ENCODE data around the gene DENR. TPM values are rescaled to one million over a fixed set of nuclear protein-coding genes. Genes with fewer than 3 reads are reported as not detected.
A peak's percentile ranks its signal among the peaks of the same experiment; 100 is the strongest.
"Not testable (repeated sequence)": the region's sequence is repeated elsewhere in the genome, so short reads cannot be mapped to it uniquely, and the experiment has no call there.

Gene DENR
- 10 to 100 TPM; 25.1 to 26.5 (median 26.0) TPM for total RNA-seq
- 16.5 TPM for polyA plus RNA-seq
- long read RNA-seq, donor 1, partial matches to known transcripts, result 3 of 4 reads
- long read RNA-seq, donor 1, other reads (novel, unspliced or antisense), result 1 of 4 reads
- long read RNA-seq, donor 2, partial matches to known transcripts, result 0 of 1 reads
- long read RNA-seq, donor 2, other reads (novel, unspliced or antisense), result 1 of 1 reads
- long read RNA-seq, donor 3, partial matches to known transcripts, result 7 of 16 reads
- long read RNA-seq, donor 3, other reads (novel, unspliced or antisense), result 8 of 16 reads
- long read RNA-seq, donor 4, partial matches to known transcripts, result 0 of 2 reads
- long read RNA-seq, donor 4, other reads (novel, unspliced or antisense), result 2 of 2 reads

DNA sequence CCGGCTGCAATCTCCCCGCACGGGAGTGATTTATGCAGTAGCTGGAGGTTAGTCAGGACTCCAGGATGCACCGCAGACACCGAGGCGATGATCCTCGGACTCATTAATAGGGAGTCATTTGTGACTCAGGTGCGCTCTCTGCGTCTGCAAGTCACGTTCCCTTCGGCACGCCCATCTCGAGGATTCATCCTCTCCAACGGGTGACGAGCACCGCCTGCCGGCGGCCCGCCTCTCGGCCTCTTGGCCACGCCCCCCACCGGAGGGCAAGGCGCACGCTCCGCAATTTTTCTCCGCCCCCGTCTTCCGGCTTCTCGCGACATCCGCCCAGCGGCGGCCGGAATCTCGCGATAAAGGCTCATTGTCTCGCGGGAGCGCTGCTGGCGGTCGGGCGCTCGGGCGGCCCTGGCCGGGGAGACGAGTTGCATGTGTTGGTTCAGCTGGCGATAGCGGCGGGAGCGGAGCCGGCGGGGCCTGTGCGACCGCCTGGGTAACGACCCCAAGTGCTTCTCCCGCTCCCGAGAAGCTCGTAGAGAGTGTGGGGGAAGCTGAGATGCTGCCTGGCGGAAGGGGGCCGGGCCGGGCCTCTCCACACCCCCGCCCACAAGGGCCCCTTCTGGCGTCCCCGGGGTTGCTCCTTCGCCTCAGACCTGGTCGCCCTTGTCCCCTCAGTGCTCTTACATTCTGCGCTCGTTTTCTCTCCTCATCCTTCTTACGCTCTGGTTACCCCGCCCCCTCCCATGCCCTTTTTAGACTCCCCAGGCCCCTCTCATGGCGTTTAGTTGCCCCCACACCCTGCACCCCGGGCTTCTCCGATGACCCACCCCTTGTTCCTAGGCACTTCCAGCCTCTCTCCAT, at the start of gene DENR:
Gene DENR (plus strand): TSS at position 361 of the 855 bp plus-strand sequence. CDS start 878 bp downstream, outside the sequence.
- ATAC-seq (peak; percentile 98), DNase-seq (peak; percentile 98 to 99 (median 99))
- Histone ChIP-seq H3K4me1 (ENCODE audit: control insufficient read depth, insufficient read depth, low read length) (no peaks in the 10 kb centered on the region), H3K4me3 (ENCODE audit: low read length) (peak within 1 kb of the TSS; percentile 70), H3K27me3 (ENCODE audit: control insufficient read depth, insufficient read depth) (no peaks in the 10 kb centered on the region), H3K9me3 (ENCODE audit: control insufficient read depth, low read length) (no peaks in the 10 kb centered on the region), H3K27ac (ENCODE audit: low read length) (peak within 1 kb of the TSS; percentile 28)
- intact Hi-C loops (cut with DNase I), result loop anchor here in 1 of 4 donors (5.0 kb wide), 1 partner anchor 115 kb away; no protein-coding TSS in a partner anchor
- WGBS, result under 1% methylated on average over 73 of the region's 73 CpGs

DNA sequence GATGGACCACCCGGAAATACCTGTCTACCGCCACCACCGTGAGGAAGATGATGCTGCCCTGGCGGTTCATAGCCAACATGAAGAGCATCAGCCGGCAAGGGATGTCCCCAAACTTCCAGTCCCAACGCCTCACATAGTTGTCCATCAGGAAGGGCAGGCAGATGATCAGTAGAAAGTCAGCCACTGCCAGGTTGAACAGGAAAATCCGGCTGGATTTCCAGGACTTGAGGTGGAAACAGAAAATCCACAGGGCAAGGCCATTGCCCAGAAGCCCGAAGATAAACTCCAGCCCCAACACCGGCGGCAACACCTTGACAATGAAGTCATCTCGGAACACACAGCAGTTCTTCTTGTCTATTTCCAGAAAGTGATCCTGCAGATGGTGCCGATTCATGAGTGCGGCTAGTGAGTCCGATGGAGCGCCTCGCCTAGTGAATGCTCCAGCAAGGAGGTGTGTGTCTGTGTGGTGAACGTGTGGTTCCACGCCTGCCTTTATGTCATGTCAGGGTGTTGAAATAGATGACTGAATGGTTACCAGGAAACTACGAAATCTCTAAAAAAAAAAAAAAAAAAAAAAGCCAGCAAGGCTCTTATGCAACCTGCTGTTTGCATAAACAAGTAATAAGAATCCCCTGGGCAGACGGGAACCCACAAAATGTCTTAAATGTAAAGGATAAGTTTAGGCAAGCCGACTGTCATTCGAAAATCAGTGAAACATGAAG, 49.6 kb upstream of the DENR start, which contains the start of gene HCAR2:
Gene HCAR2 (minus strand): TSS at position 468 of the 722 bp plus-strand sequence. CDS start 74 bp downstream, at position 394.
- H3K4me3 ChIP-seq (ENCODE audit: low read length); H3K4me1 ChIP-seq (ENCODE audit: control insufficient read depth, insufficient read depth, low read length); H3K9me3 ChIP-seq (ENCODE audit: control insufficient read depth, low read length); ATAC-seq; intact Hi-C loops (cut with DNase I); H3K27me3 ChIP-seq (ENCODE audit: control insufficient read depth, insufficient read depth); DNase-seq; H3K27ac ChIP-seq (ENCODE audit: low read length): not testable (repeated sequence)
- WGBS, result 87% methylated on average over 22 of the region's 22 CpGs

- DNase-seq; H3K4me3 ChIP-seq (ENCODE audit: low read length); H3K27ac ChIP-seq (ENCODE audit: low read length); H3K27me3 ChIP-seq (ENCODE audit: control insufficient read depth, insufficient read depth); ATAC-seq; H3K4me1 ChIP-seq (ENCODE audit: control insufficient read depth, insufficient read depth, low read length); H3K9me3 ChIP-seq (ENCODE audit: control insufficient read depth, low read length); intact Hi-C loops (cut with DNase I): not testable (repeated sequence)
- 87% methylated on average over 3 of the region's 3 CpGs for WGBS
These were observed 48.8 kb upstream of the DENR start for GRCh38 chr12:122703841-122704240.

GRCh38 chr12:122709287-122709686, 43.3 kb upstream of the DENR start:
- H3K27ac ChIP-seq (ENCODE audit: low read length); ATAC-seq; intact Hi-C loops (cut with DNase I); H3K4me1 ChIP-seq (ENCODE audit: control insufficient read depth, insufficient read depth, low read length); H3K27me3 ChIP-seq (ENCODE audit: control insufficient read depth, insufficient read depth); H3K4me3 ChIP-seq (ENCODE audit: low read length); H3K9me3 ChIP-seq (ENCODE audit: control insufficient read depth, low read length); DNase-seq: not testable (repeated sequence)
- WGBS, result no CpG with 5 or more reads among the region's 3 CpGs

DNA sequence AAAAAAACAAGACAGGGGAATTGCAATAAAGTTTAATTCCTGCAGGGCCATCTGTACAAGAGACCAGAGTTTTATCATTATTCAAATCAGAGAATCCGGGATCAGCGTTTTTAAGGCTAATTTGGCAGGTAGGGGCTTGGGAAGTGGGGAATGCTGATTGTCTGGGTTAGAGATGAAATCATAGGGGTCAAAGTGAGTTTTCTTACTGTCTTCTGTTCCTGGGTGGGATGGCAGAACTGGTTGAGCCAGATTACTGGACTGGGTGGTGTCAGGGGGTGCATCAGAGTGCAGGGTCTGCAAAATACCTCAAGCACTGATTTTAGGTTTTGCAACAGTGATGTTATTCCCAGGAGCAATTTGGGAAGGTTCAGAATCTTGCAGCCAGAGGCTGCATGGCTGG, 42.3 kb upstream of the DENR start:
- ATAC-seq; H3K4me1 ChIP-seq (ENCODE audit: control insufficient read depth, insufficient read depth, low read length); H3K27ac ChIP-seq (ENCODE audit: low read length); H3K4me3 ChIP-seq (ENCODE audit: low read length); H3K9me3 ChIP-seq (ENCODE audit: control insufficient read depth, low read length); intact Hi-C loops (cut with DNase I); DNase-seq; H3K27me3 ChIP-seq (ENCODE audit: control insufficient read depth, insufficient read depth): not testable (repeated sequence)
- WGBS, result 67% methylated on average over 2 of the region's 2 CpGs

DNA sequence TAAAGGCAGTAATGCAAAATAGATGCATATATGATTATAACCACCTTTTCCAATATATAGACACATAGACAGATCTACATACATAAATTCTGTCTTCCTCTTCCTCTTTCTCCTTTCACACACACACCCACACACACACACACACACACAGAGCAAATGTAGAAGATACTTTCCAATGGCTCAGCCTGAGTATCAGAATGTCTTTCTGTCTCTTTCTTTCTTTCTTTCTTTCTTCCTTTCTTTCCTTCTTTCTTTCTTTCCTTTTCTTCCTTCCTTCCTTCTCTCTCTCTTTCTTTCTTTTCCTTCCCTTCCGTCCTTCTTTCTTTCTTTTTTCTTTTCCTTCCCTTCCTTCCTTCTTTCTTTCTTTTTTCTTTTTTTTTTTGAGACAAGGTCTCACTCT, 41.4 kb upstream of the DENR start:
- ATAC-seq, result not testable (repeated sequence)
- WGBS, result 74% methylated on average over 1 of the region's 1 CpG

GRCh38 chr12:122713491-122714188, 39.0 kb upstream of the DENR start:
- H3K27me3 ChIP-seq (ENCODE audit: control insufficient read depth, insufficient read depth); H3K9me3 ChIP-seq (ENCODE audit: control insufficient read depth, low read length); H3K27ac ChIP-seq (ENCODE audit: low read length); DNase-seq; H3K4me3 ChIP-seq (ENCODE audit: low read length); H3K4me1 ChIP-seq (ENCODE audit: control insufficient read depth, insufficient read depth, low read length); intact Hi-C loops (cut with DNase I): not testable (repeated sequence)
- 52% methylated on average over 3 of the region's 10 CpGs for WGBS
- ATAC-seq, result peak in 1 of 2 donors; percentile 29

More for the DNA sequence above, 41.4 kb upstream of the DENR start:
- H3K27me3 ChIP-seq (ENCODE audit: control insufficient read depth, insufficient read depth); intact Hi-C loops (cut with DNase I); H3K27ac ChIP-seq (ENCODE audit: low read length); H3K4me3 ChIP-seq (ENCODE audit: low read length); H3K9me3 ChIP-seq (ENCODE audit: control insufficient read depth, low read length); H3K4me1 ChIP-seq (ENCODE audit: control insufficient read depth, insufficient read depth, low read length): not testable (repeated sequence)
- peak in 1 of 3 donors; percentile 6 for DNase-seq

GRCh38 chr12:122715211-122715610, 37.4 kb upstream of the DENR start:
- ATAC-seq; H3K4me3 ChIP-seq (ENCODE audit: low read length); H3K4me1 ChIP-seq (ENCODE audit: control insufficient read depth, insufficient read depth, low read length); DNase-seq; H3K27ac ChIP-seq (ENCODE audit: low read length); intact Hi-C loops (cut with DNase I); H3K27me3 ChIP-seq (ENCODE audit: control insufficient read depth, insufficient read depth); H3K9me3 ChIP-seq (ENCODE audit: control insufficient read depth, low read length): not testable (repeated sequence)
- 69% methylated on average over 6 of the region's 6 CpGs for WGBS

DNA sequence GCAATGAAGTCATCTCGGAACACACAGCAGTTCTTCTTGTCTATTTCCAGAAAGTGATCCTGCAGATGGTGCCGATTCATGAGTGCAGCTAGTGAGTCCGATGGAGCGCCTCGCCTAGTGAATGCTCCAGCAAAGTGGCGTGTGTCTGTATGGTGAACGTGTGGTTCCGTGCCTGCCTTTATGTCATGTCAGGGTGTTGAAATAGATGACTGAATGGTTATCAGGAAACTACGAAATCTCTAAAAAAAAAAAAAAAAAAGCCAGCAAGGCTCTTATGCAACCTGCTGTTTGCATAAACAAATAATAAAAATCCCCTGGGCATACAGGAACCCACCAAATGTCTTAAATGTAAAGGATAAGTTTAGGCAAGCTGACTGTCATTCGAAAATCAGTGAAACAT, 36.0 kb upstream of the DENR start, which contains the start of gene HCAR3:
Gene HCAR3 (minus strand): TSS at position 154 of the 400 bp plus-strand sequence. CDS start 74 bp downstream, at position 80.
- H3K4me1 ChIP-seq (ENCODE audit: control insufficient read depth, insufficient read depth, low read length); DNase-seq; H3K27me3 ChIP-seq (ENCODE audit: control insufficient read depth, insufficient read depth); ATAC-seq; H3K27ac ChIP-seq (ENCODE audit: low read length); H3K9me3 ChIP-seq (ENCODE audit: control insufficient read depth, low read length); H3K4me3 ChIP-seq (ENCODE audit: low read length); intact Hi-C loops (cut with DNase I): not testable (repeated sequence)
- 76% methylated on average over 10 of the region's 10 CpGs for WGBS

DNA sequence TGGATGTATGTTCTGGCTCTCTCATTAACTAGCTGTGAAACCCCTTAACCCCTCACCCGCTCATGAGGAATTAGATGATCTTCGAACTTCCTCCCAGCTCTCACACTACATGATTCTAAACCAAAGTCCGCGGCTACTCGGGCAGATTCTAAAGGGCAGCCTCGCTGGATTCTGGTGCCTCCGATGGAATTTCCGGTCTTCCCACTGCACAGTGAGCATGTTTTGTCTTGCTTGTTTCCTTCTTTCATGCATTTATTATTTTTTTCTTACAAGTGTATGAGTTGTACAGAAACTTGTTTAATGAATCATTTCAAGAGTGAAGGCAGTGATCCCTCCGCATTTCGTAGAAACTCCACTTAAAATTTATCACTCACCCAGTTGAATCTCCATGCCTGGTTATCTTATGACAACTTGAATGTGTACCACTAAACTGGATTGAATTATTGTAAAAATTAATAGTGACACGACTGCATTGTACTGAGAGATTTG, 31.5 kb upstream of the DENR start:
- H3K9me3 ChIP-seq (ENCODE audit: control insufficient read depth, low read length), result no peaks in the 10 kb centered on the region
- WGBS, result 81% methylated on average over 11 of the region's 11 CpGs
- DNase-seq (no peak), ATAC-seq (no peak)
- intact Hi-C loops (cut with DNase I), result no loop called here
- no peak overlapping the region for H3K27ac ChIP-seq (ENCODE audit: low read length)
- no peaks in the 10 kb centered on the region for H3K27me3 ChIP-seq (ENCODE audit: control insufficient read depth, insufficient read depth)
- H3K4me1 ChIP-seq (ENCODE audit: control insufficient read depth, insufficient read depth, low read length), result peaks cover 1% of the 10 kb centered on the region
- H3K4me3 ChIP-seq (ENCODE audit: low read length), result no peak overlapping the region

Data from right cardiac atrium (tissue), 5 donors.